Measurements from ENCODE around the gene IL17B. TPM values are rescaled to one million over a fixed set of nuclear protein-coding genes. Genes with fewer than 3 reads are reported as not detected.

Gene IL17B
- total and polyA plus RNA-seq, 9 of the 15 experiments (the other 6 are each of a cell fraction or from before 2014, with no cell fraction given): 0.28 to 2.6 (median 0.53) TPM; not detected in 2

GRCh38 chr5:149365418-149365817 lies 13.7 kb downstream of the IL17B start (continued):
- TF ChIP-seq ZNF592 (IDR thresholded peaks at IDR 0.05) (peak; percentile 42; the same call in 1 of the 2 replicates), MYNN (IDR thresholded peaks at IDR 0.05) (0 out of 2 replicates have a peak, but pooled peaks have one; percentile 32), MYNN (CRISPR knock-in tag; IDR thresholded peaks at IDR 0.05) (no peak), POLR2AphosphoS2 (IDR thresholded peaks at IDR 0.05; ENCODE audit: low read length) (no peak), NCOA2 (IDR thresholded peaks at IDR 0.05; ENCODE audit: partially characterized antibody in 2 of 2) (no peak), ZNF12 (CRISPR knock-in tag; IDR thresholded peaks at IDR 0.05) (no peak), FOXK2 (conservative IDR thresholded peaks at IDR 0.05 in 1 of 2, IDR thresholded peaks at IDR 0.05 in 1 of 2; ENCODE audit: low read depth in 2 of 2) (no peak), ATF2 (CRISPR knock-in tag; IDR thresholded peaks at IDR 0.05) (no peak), ATF3 (IDR thresholded peaks at IDR 0.05) (peak; percentile 61), ATF3 (CRISPR knock-in tag; conservative IDR thresholded peaks at IDR 0.05) (no peak), ZBTB49 (CRISPR knock-in tag; IDR thresholded peaks at IDR 0.05; ENCODE audit: borderline replicate concordance) (no peak), ZNF639 (CRISPR knock-in tag; conservative IDR thresholded peaks at IDR 0.05 in 1 of 2, IDR thresholded peaks at IDR 0.05 in 1 of 2) (no peak), ZBTB7A (IDR thresholded peaks at IDR 0.05; ENCODE audit: borderline replicate concordance, control insufficient read depth, low read depth, low read length) (peak; percentile 29; the same call in 1 of the 2 replicates), NFIC (IDR thresholded peaks at IDR 0.05) (0 out of 2 replicates have a peak, but pooled peaks have one; percentile 30)

Measured in K562 (cell line).